NCI-H1930 (cell line): ENCODE data around the gene MUSTN1.

Experiments used
- DNase-seq, 2 experiments: peaks; one replicate each; lab custom pipeline; 2025; lab: John Stamatoyannopoulos, UW

MUSTN1 gene

GRCh38 chr3:52801839-52802238 lies 33.0 kb downstream of the MUSTN1 start:
- DNase-seq, result no peak

GRCh38 chr3:52800079-52800478 lies 34.7 kb downstream of the MUSTN1 start:
- DNase-seq, result no peak

GRCh38 chr3:52798978-52799476 lies 35.8 kb downstream of the MUSTN1 start:
- no peak for DNase-seq

- DNase-seq, result no peak
Observed at GRCh38 chr3:52798376-52798977, 36.3 kb downstream of the MUSTN1 start.

- DNase-seq, result no peak
Observed at GRCh38 chr3:52796411-52796810, 38.4 kb downstream of the MUSTN1 start.

- DNase-seq, result no peak
Observed at GRCh38 chr3:52795298-52795900, 39.4 kb downstream of the MUSTN1 start.

GRCh38 chr3:52794612-52795099 lies 40.2 kb downstream of the MUSTN1 start, which contains the start of gene ITIH3:
Gene ITIH3 (plus strand): TSS chr3:52794796. CDS start chr3:52794804, 8 bp downstream.
- no peak for DNase-seq

GRCh38 chr3:52793702-52794611 lies 40.9 kb downstream of the MUSTN1 start:
- no peak for DNase-seq

- DNase-seq, result no peak
Observed at GRCh38 chr3:52792961-52793695, 41.7 kb downstream of the MUSTN1 start.

- no peak for DNase-seq
Observed at GRCh38 chr3:52792413-52792812, 42.4 kb downstream of the MUSTN1 start.

- no peak for DNase-seq
Observed at GRCh38 chr3:52791928-52792327, 42.9 kb downstream of the MUSTN1 start.

GRCh38 chr3:52791366-52791765 lies 43.5 kb downstream of the MUSTN1 start:
- no peak for DNase-seq

GRCh38 chr3:52790741-52791140 lies 44.1 kb downstream of the MUSTN1 start:
- no peak for DNase-seq

GRCh38 chr3:52790337-52790736 lies 44.5 kb downstream of the MUSTN1 start:
- DNase-seq, result no peak

- DNase-seq, result no peak
Observed at GRCh38 chr3:52789746-52790040, 45.1 kb downstream of the MUSTN1 start.

- DNase-seq, result no peak
Observed at GRCh38 chr3:52788890-52789745, 45.7 kb downstream of the MUSTN1 start.

GRCh38 chr3:52787672-52788625 lies 46.9 kb downstream of the MUSTN1 start:
- DNase-seq, result no peak

- DNase-seq, result no peak
Observed at GRCh38 chr3:52787246-52787645, 47.6 kb downstream of the MUSTN1 start.

GRCh38 chr3:52786330-52787215 lies 48.2 kb downstream of the MUSTN1 start:
- no peak for DNase-seq
